ENCODE data around the gene TMEM169.
"Not testable (repeated sequence)": the region's sequence is repeated elsewhere in the genome, so short reads cannot be mapped to it uniquely, and the experiment has no call there.

TMEM169 gene

GRCh38 chr2:216131175-216131926 lies 49.6 kb downstream of the TMEM169 start:
- DNase-seq (ENCODE audit: low read depth in 2 of 2) = no peak

- DNase-seq (ENCODE audit: low read depth in 2 of 2) = no peak
These were observed 50.9 kb downstream of the TMEM169 start for GRCh38 chr2:216132585-216132984.

GRCh38 chr2:216133397-216133796 lies 51.7 kb downstream of the TMEM169 start:
- no peak for DNase-seq (ENCODE audit: low read depth in 2 of 2)

- DNase-seq (ENCODE audit: low read depth in 2 of 2) = no peak
These were observed 53.3 kb downstream of the TMEM169 start for GRCh38 chr2:216134958-216135541.

- DNase-seq (ENCODE audit: low read depth in 2 of 2) = no peak
These were observed 58.2 kb downstream of the TMEM169 start for GRCh38 chr2:216139884-216140283.

- not testable (repeated sequence) for DNase-seq (ENCODE audit: low read depth in 2 of 2)
These were observed 59.8 kb downstream of the TMEM169 start for GRCh38 chr2:216141516-216141915.

- no peak for DNase-seq (ENCODE audit: low read depth in 2 of 2)
These were observed 60.8 kb downstream of the TMEM169 start for GRCh38 chr2:216142540-216142939.

GRCh38 chr2:216144372-216144771 lies 62.7 kb downstream of the TMEM169 start:
- DNase-seq (ENCODE audit: low read depth in 2 of 2) = no peak

GRCh38 chr2:216144857-216145256 lies 63.1 kb downstream of the TMEM169 start:
- DNase-seq (ENCODE audit: low read depth in 2 of 2) = no peak

- no peak for DNase-seq (ENCODE audit: low read depth in 2 of 2)
These were observed 64.9 kb downstream of the TMEM169 start for GRCh38 chr2:216146573-216146972.

- DNase-seq (ENCODE audit: low read depth in 2 of 2) = no peak
These were observed 65.7 kb downstream of the TMEM169 start for GRCh38 chr2:216147172-216148131.

- DNase-seq (ENCODE audit: low read depth in 2 of 2) = no peak
These were observed 67.3 kb downstream of the TMEM169 start for GRCh38 chr2:216148983-216149382.

GRCh38 chr2:216149741-216150140 lies 68.0 kb downstream of the TMEM169 start:
- DNase-seq (ENCODE audit: low read depth in 2 of 2) = no peak

GRCh38 chr2:216151313-216152025 lies 69.8 kb downstream of the TMEM169 start:
- no peak for DNase-seq (ENCODE audit: low read depth in 2 of 2)
